GM23248 (cell line): ENCODE data around the gene PALM. TPM values are rescaled to one million over a fixed set of nuclear protein-coding genes. Genes with fewer than 3 reads are reported as not detected.

Experiments
- DNase-seq: peaks from one replicate; pipeline ENCODE4 v3.0.0-alpha.2; 2015
- H2AFZ ChIP-seq: fragments of 200-600 bp; sonication (generic); 2 replicates; pipeline ENCODE4 v1.6.1; 2016; ENCODE audit warnings: antibody characterized with exemption
- H3F3A ChIP-seq: fragments of 200-600 bp; sonication (generic); 2 replicates; pipeline ENCODE4 v1.6.1; 2016; ENCODE audit warnings: mild to moderate bottlenecking, antibody characterized with exemption, mixed run types; ENCODE audit not compliant: insufficient read depth
- H3K27ac ChIP-seq: fragments of 200-600 bp; sonication (generic); 2 replicates; pipeline ENCODE4 v1.5.1; 2016; ENCODE audit warnings: mild to moderate bottlenecking
- H3K27me3 ChIP-seq: fragments of 200-600 bp; sonication (generic); replicated peaks from 2 replicates; pipeline ENCODE4 v1.6.1; 2016; ENCODE audit warnings: mild to moderate bottlenecking; ENCODE audit not compliant: insufficient read depth
- H3K36me3 ChIP-seq: fragments of 200-600 bp; sonication (generic); 2 replicates; pipeline ENCODE4 v1.6.1; 2016; ENCODE audit warnings: low read depth, mild to moderate bottlenecking
- H3K4me1 ChIP-seq: fragments of 200-600 bp; sonication (generic); 2 replicates; pipeline ENCODE4 v1.6.1; 2016; ENCODE audit warnings: mild to moderate bottlenecking; ENCODE audit not compliant: insufficient read depth
- H3K4me2 ChIP-seq: fragments of 200-600 bp; sonication (generic); one replicate; pipeline ENCODE4 v1.6.1; 2016; ENCODE audit warnings: mild to moderate bottlenecking; ENCODE audit not compliant: unreplicated experiment
- H3K4me3 ChIP-seq: fragments of 200-600 bp; sonication (generic); 2 replicates; pipeline ENCODE4 v1.5.1; 2016; ENCODE audit warnings: mild to moderate bottlenecking
- H3K79me2 ChIP-seq: fragments of 200-600 bp; sonication (generic); 2 replicates; pipeline ENCODE4 v1.6.1; 2016; ENCODE audit warnings: mild to moderate bottlenecking; ENCODE audit not compliant: insufficient read depth
- H3K9ac ChIP-seq: fragments of 200-600 bp; sonication (generic); 2 replicates; pipeline ENCODE4 v1.6.1; 2016; ENCODE audit warnings: mild to moderate bottlenecking
- H3K9me2 ChIP-seq: fragments of 200-600 bp; sonication (generic); 2 replicates; pipeline ENCODE4 v1.6.1; 2016; ENCODE audit warnings: mixed run types, mild to moderate bottlenecking, moderate library complexity; ENCODE audit not compliant: insufficient read depth
- H3K9me3 ChIP-seq: fragments of 200-600 bp; sonication (generic); one replicate; pipeline ENCODE4 v1.6.1; 2017; ENCODE audit warnings: low read depth
- H4K20me1 ChIP-seq: fragments of 200-600 bp; sonication (generic); 2 replicates; pipeline ENCODE4 v1.6.0; 2016; ENCODE audit not compliant: insufficient read depth
- EZH2 ChIP-seq: fragments of 200-600 bp; sonication (generic); IDR thresholded peaks from 2 replicates; pipeline ENCODE4 v1.6.1; 2018; ENCODE audit warnings: antibody characterized with exemption, mild to moderate bottlenecking; ENCODE audit not compliant: insufficient read depth, poor library complexity, severe bottlenecking
- EZH2phosphoT487 ChIP-seq: fragments of 200-600 bp; sonication (generic); IDR thresholded peaks from 2 replicates; pipeline ENCODE4 v1.6.1; 2018; ENCODE audit warnings: antibody characterized with exemption, moderate library complexity, mild to moderate bottlenecking, low read depth; ENCODE audit not compliant: insufficient read depth
- WGBS, 2 experiments: methylation state at CpG; one replicate each; pipeline ENCODE4 v1.1.6; 2015 to 2017; ENCODE audit warnings: low lambda C conversion rate in 2 of 2, low coverage in 1 of 2; ENCODE audit errors: missing lambda C conversion rate in 2 of 2; 5-methylcytosine and 5-hydroxymethylcytosine counted together
- in situ Hi-C: fragments of 300-500 bp; cut with MboI; formaldehyde crosslinking; loops from 2 replicates; pipeline ENCODE4 v1.15.0; 2020
- polyA plus RNA-seq: library from polyadenylated mRNA; unstranded; fragments of >200 nt; fragmentation: Nextera tagmentation; extraction: Ambion mirVana; gene quantifications from 2 replicates; pipeline ENCODE4 v1.2.1, GENCODE V29; 2016
- total RNA-seq: library from RNA; depleted of rRNA; stranded (reverse); fragments of >200 nt; shearing (Covaris generic); gene quantifications from 2 replicates; pipeline ENCODE4 v1.2.3, GENCODE V29; 2014

PALM gene
- total and polyA plus RNA-seq, 2 experiments from 2014 or later, result 0.36 to 2.7 TPM

GRCh38 chr19:680287-681028 is 28.3 kb upstream of the PALM start:
- H3K9me2 ChIP-seq, result no peaks in the 10 kb centered on the region
- peak overlapping the region; percentile 61 for H3K4me2 ChIP-seq
- peak; percentile 99 for DNase-seq
- peak overlapping the region; percentile 74 for H2AFZ ChIP-seq
- no peaks in the 10 kb centered on the region; the same call in 1 of the 2 replicates for H3F3A ChIP-seq
- peaks cover 19% of the 10 kb centered on the region; the same call in 1 of the 2 replicates for H3K79me2 ChIP-seq
- in situ Hi-C loops, result no loop called here
- H3K9me3 ChIP-seq, result no peaks in the 10 kb centered on the region
- 1% methylated on average over 38 to 44 of the region's 70 CpGs for WGBS, 2 experiments
- H3K27ac ChIP-seq, result peak overlapping the region; percentile 83
- no peaks in the 10 kb centered on the region for H3K27me3 ChIP-seq
- no peaks in the 10 kb centered on the region for H3K36me3 ChIP-seq
- no peaks in the 10 kb centered on the region for H4K20me1 ChIP-seq
- H3K4me1 ChIP-seq, result peaks cover 5% of the 10 kb centered on the region; the same call in 1 of the 2 replicates
- peak overlapping the region; percentile 92 for H3K9ac ChIP-seq
- no peak for TF ChIP-seq EZH2
- no peak for TF ChIP-seq EZH2phosphoT487
- H3K4me3 ChIP-seq, result peak overlapping the region; percentile 75

DNA sequence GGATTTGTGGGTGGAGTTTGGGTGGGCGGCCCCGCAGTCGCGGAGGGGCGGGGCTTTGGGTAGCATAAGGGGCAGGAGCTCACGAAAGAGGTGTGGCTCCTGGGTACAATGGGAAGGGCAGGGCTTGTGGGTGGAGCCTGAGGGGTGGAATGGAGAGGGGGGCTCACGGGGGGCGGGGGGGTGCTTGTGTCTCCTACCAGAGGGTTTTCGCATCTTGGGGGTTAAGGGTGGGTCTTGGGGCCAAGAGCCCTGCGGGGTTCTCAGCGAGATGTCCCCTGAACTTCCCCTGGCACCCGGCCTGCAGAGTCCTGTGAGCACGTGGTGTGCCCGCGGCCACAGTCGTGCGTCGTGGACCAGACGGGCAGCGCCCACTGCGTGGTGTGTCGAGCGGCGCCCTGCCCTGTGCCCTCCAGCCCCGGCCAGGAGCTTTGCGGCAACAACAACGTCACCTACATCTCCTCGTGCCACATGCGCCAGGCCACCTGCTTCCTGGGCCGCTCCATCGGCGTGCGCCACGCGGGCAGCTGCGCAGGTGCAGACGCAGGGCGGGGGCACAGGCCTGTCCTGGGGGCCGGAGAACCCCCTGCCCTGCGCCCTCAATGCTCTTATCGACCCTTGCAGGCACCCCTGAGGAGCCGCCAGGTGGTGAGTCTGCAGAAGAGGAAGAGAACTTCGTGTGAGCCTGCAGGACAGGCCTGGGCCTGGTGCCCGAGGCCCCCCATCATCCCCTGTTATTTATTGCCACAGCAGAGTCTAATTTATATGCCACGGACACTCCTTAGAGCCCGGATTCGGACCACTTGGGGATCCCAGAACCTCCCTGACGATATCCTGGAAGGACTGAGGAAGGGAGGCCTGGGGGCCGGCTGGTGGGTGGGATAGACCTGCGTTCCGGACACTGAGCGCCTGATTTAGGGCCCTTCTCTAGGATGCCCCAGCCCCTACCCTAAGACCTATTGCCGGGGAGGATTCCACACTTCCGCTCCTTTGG is 27.4 kb upstream of the PALM start:
- no peaks in the 10 kb centered on the region for H4K20me1 ChIP-seq
- no peaks in the 10 kb centered on the region for H3K36me3 ChIP-seq
- H3K4me3 ChIP-seq, result peak overlapping the region; percentile 66
- DNase-seq, result peak; percentile 96
- no peak overlapping the region for H3K4me2 ChIP-seq
- H3K9me3 ChIP-seq, result no peaks in the 10 kb centered on the region
- no peaks in the 10 kb centered on the region; the same call in 1 of the 2 replicates for H3F3A ChIP-seq
- no peaks in the 10 kb centered on the region for H3K27me3 ChIP-seq
- H3K27ac ChIP-seq, result peak overlapping the region; percentile 72
- in situ Hi-C loops, result no loop called here
- no peak for TF ChIP-seq EZH2phosphoT487
- TF ChIP-seq EZH2, result no peak
- peak overlapping the region; percentile 70; the same call in 1 of the 2 replicates for H3K9ac ChIP-seq
- H2AFZ ChIP-seq, result peak overlapping the region; percentile 74; the same call in 1 of the 2 replicates
- WGBS, 2 experiments, result 80 to 94% methylated on average over 28 to 54 of the region's 54 CpGs
- peaks cover 19% of the 10 kb centered on the region; the same call in 1 of the 2 replicates for H3K79me2 ChIP-seq
- H3K4me1 ChIP-seq, result peaks cover 5% of the 10 kb centered on the region; the same call in 1 of the 2 replicates
- H3K9me2 ChIP-seq, result no peaks in the 10 kb centered on the region

DNA sequence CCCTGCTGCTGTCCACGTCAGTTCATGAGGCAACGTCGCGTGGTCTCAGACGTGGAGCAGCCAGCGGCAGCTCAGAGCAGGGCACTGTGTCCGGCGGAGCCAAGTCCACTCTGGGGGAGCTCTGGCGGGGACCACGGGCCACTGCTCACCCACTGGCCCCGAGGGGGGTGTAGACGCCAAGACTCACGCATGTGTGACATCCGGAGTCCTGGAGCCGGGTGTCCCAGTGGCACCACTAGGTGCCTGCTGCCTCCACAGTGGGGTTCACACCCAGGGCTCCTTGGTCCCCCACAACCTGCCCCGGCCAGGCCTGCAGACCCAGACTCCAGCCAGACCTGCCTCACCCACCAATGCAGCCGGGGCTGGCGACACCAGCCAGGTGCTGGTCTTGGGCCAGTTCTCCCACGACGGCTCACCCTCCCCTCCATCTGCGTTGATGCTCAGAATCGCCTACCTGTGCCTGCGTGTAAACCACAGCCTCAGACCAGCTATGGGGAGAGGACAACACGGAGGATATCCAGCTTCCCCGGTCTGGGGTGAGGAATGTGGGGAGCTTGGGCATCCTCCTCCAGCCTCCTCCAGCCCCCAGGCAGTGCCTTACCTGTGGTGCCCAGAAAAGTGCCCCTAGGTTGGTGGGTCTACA is 25.9 kb upstream of the PALM start:
- Histone ChIP-seq H3K4me3 (no peak overlapping the region), H3K36me3 (no peaks in the 10 kb centered on the region), H3K79me2 (peaks cover 16% of the 10 kb centered on the region; the same call in 1 of the 2 replicates), H3K9me3 (no peaks in the 10 kb centered on the region), H3K9ac (no peak overlapping the region), H3K27me3 (no peaks in the 10 kb centered on the region), H3K9me2 (no peaks in the 10 kb centered on the region), H3F3A (no peaks in the 10 kb centered on the region; the same call in 1 of the 2 replicates), H4K20me1 (no peaks in the 10 kb centered on the region), H2AFZ (no peak overlapping the region), H3K4me1 (peaks cover 5% of the 10 kb centered on the region; the same call in 1 of the 2 replicates), H3K4me2 (no peak overlapping the region), H3K27ac (no peak overlapping the region)
- 77 to 78% methylated on average over 21 to 24 of the region's 25 CpGs for WGBS, 2 experiments
- in situ Hi-C loops, result no loop called here
- TF ChIP-seq EZH2phosphoT487 (no peak), EZH2 (no peak)
- no peak for DNase-seq

GRCh38 chr19:685454-685931 is 23.2 kb upstream of the PALM start:
- H3K27ac ChIP-seq, result no peak overlapping the region
- H3K4me2 ChIP-seq, result no peak overlapping the region
- 65 to 66% methylated on average over 15 to 29 of the region's 31 CpGs for WGBS, 2 experiments
- no peaks in the 10 kb centered on the region for H4K20me1 ChIP-seq
- DNase-seq, result no peak
- in situ Hi-C loops, result no loop called here
- no peak overlapping the region for H3K9ac ChIP-seq
- H3F3A ChIP-seq, result no peaks in the 10 kb centered on the region
- H2AFZ ChIP-seq, result no peak overlapping the region
- H3K9me3 ChIP-seq, result no peaks in the 10 kb centered on the region
- TF ChIP-seq EZH2phosphoT487 (no peak), EZH2 (no peak)
- H3K4me1 ChIP-seq, result no peaks in the 10 kb centered on the region
- no peak overlapping the region for H3K4me3 ChIP-seq
- no peaks in the 10 kb centered on the region for H3K36me3 ChIP-seq
- H3K27me3 ChIP-seq, result no peaks in the 10 kb centered on the region
- H3K79me2 ChIP-seq, result no peaks in the 10 kb centered on the region
- no peaks in the 10 kb centered on the region for H3K9me2 ChIP-seq
